GM19452 (cell line): ENCODE data around the gene BTG4.

Experiments
- ATAC-seq: cut with Tn5 transposase; IDR thresholded peaks from one replicate; pipeline ENCODE4 v1.9.1; 2021; ENCODE audit not compliant: unreplicated experiment

BTG4 gene

GRCh38 chr11:111538407-111539114 lies 26.4 kb upstream of the BTG4 start:
- ATAC-seq, result no peak

- ATAC-seq, result no peak
Observed at GRCh38 chr11:111537336-111537860, 25.2 kb upstream of the BTG4 start.

GRCh38 chr11:111535281-111535680 lies 23.1 kb upstream of the BTG4 start:
- no peak for ATAC-seq

- ATAC-seq, result no peak
Observed at GRCh38 chr11:111532365-111532709, 20.2 kb upstream of the BTG4 start.

- ATAC-seq, result peak; percentile 81
Observed at GRCh38 chr11:111531687-111532364, 19.6 kb upstream of the BTG4 start.

- ATAC-seq, result no peak
Observed at GRCh38 chr11:111531136-111531535, 18.9 kb upstream of the BTG4 start.

- ATAC-seq, result no peak
Observed at GRCh38 chr11:111530091-111530490, 17.9 kb upstream of the BTG4 start.

GRCh38 chr11:111528557-111528956 lies 16.4 kb upstream of the BTG4 start:
- no peak for ATAC-seq

- no peak for ATAC-seq
Observed at GRCh38 chr11:111527279-111527678, 15.1 kb upstream of the BTG4 start.

- no peak for ATAC-seq
Observed at GRCh38 chr11:111526501-111526900, 14.3 kb upstream of the BTG4 start.

- ATAC-seq, result no peak
Observed at GRCh38 chr11:111525456-111525855, 13.3 kb upstream of the BTG4 start.

- ATAC-seq, result no peak
Observed at GRCh38 chr11:111524056-111524455, 11.9 kb upstream of the BTG4 start.

GRCh38 chr11:111523343-111523742 lies 11.2 kb upstream of the BTG4 start:
- no peak for ATAC-seq

GRCh38 chr11:111522426-111522825 lies 10.2 kb upstream of the BTG4 start:
- ATAC-seq, result no peak

GRCh38 chr11:111521135-111521534 lies 8.9 kb upstream of the BTG4 start:
- no peak for ATAC-seq

- ATAC-seq, result no peak
Observed at GRCh38 chr11:111520560-111520959, 8.4 kb upstream of the BTG4 start.

- no peak for ATAC-seq
Observed at GRCh38 chr11:111518668-111519067, 6.5 kb upstream of the BTG4 start.

GRCh38 chr11:111515591-111515990 lies 3.4 kb upstream of the BTG4 start:
- no peak for ATAC-seq

GRCh38 chr11:111514216-111515031 lies 2.2 kb upstream of the BTG4 start, which contains the start of gene HOATZ:
TSS of gene HOATZ (plus strand) at chr11:111514778. CDS start at chr11:111514785, 7 bp downstream.
- no peak for ATAC-seq

GRCh38 chr11:111513240-111513605 lies 1.0 kb upstream of the BTG4 start:
- no peak for ATAC-seq

GRCh38 chr11:111510311-111510710 lies 1.9 kb downstream of the BTG4 start:
- ATAC-seq, result no peak

GRCh38 chr11:111502611-111503010 lies 9.6 kb downstream of the BTG4 start:
- no peak for ATAC-seq
